Measurements from ENCODE around the gene C8B. TPM values are rescaled to one million over a fixed set of nuclear protein-coding genes. Genes with fewer than 3 reads are reported as not detected.

C8B gene
- not detected for total RNA-seq

- no peak for TF ChIP-seq POLR2A (IDR thresholded peaks at IDR 0.05)
- no peak for TF ChIP-seq CTCF (IDR thresholded peaks at IDR 0.05)
- Histone ChIP-seq H3K4me1 (no peaks in the 10 kb centered on the region), H3K9me3 (no peaks in the 10 kb centered on the region), H3K27me3 (no peaks in the 10 kb centered on the region), H3K27ac (no peak within 1 kb of the TSS), H3K36me3 (no peaks in the 10 kb centered on the region), H3K4me3 (no peak within 1 kb of the TSS)
- no peak for DNase-seq
- intact Hi-C loops (cut with DNase I; ENCODE audit: low total_unique reads): no loop called here
These were observed at the start of gene C8B for GRCh38 chr1:56965916-56966697. C8B (minus strand) TSS chr1:56966015; CDS start chr1:56965948, 67 bp downstream.

- H3K27ac ChIP-seq: no peak overlapping the region
- intact Hi-C loops (cut with DNase I; ENCODE audit: low total_unique reads): no loop called here
These were observed 49.3 kb upstream of the C8B start for GRCh38 chr1:57015071-57015470.

GRCh38 chr1:57013522-57013921 lies 47.7 kb upstream of the C8B start:
- no peak for TF ChIP-seq CTCF (IDR thresholded peaks at IDR 0.05)
- no peak for TF ChIP-seq POLR2A (IDR thresholded peaks at IDR 0.05)
- no peak for DNase-seq
- Histone ChIP-seq H3K4me1 (no peaks in the 10 kb centered on the region), H3K27me3 (no peaks in the 10 kb centered on the region), H3K4me3 (no peak overlapping the region), H3K36me3 (no peaks in the 10 kb centered on the region), H3K9me3 (no peaks in the 10 kb centered on the region), H3K27ac (no peak overlapping the region)
- intact Hi-C loops (cut with DNase I; ENCODE audit: low total_unique reads): no loop called here

More at GRCh38 chr1:57015071-57015470, 49.3 kb upstream of the C8B start:
- no peaks in the 10 kb centered on the region for H3K4me1 ChIP-seq
- TF ChIP-seq CTCF (IDR thresholded peaks at IDR 0.05): no peak
- TF ChIP-seq POLR2A (IDR thresholded peaks at IDR 0.05): no peak
- H3K9me3 ChIP-seq: no peaks in the 10 kb centered on the region
- no peaks in the 10 kb centered on the region for H3K36me3 ChIP-seq
- H3K4me3 ChIP-seq: no peak overlapping the region
- no peaks in the 10 kb centered on the region for H3K27me3 ChIP-seq
- DNase-seq: no peak

- no peaks in the 10 kb centered on the region for H3K36me3 ChIP-seq
- intact Hi-C loops (cut with DNase I; ENCODE audit: low total_unique reads): no loop called here
- H3K27me3 ChIP-seq: no peaks in the 10 kb centered on the region
- no peak overlapping the region for H3K27ac ChIP-seq
- DNase-seq: no peak
- H3K4me1 ChIP-seq: no peaks in the 10 kb centered on the region
- no peak overlapping the region for H3K4me3 ChIP-seq
- H3K9me3 ChIP-seq: no peaks in the 10 kb centered on the region
- TF ChIP-seq POLR2A (IDR thresholded peaks at IDR 0.05) (no peak), CTCF (IDR thresholded peaks at IDR 0.05) (no peak)
These were observed 46.5 kb upstream of the C8B start for GRCh38 chr1:57012315-57012714.

GRCh38 chr1:57010511-57010910 lies 44.7 kb upstream of the C8B start:
- H3K27me3 ChIP-seq: no peaks in the 10 kb centered on the region
- H3K36me3 ChIP-seq: no peaks in the 10 kb centered on the region
- no peak overlapping the region for H3K4me3 ChIP-seq
- H3K4me1 ChIP-seq: no peaks in the 10 kb centered on the region
- intact Hi-C loops (cut with DNase I; ENCODE audit: low total_unique reads): no loop called here
- H3K9me3 ChIP-seq: no peaks in the 10 kb centered on the region
- no peak overlapping the region for H3K27ac ChIP-seq
- TF ChIP-seq CTCF (IDR thresholded peaks at IDR 0.05) (no peak), POLR2A (IDR thresholded peaks at IDR 0.05) (no peak)
- no peak for DNase-seq

Measured in uterus (tissue), 4 donors.